ES-I3 (cell line): Measurements from ENCODE around the gene DNAL4.

Experiments
- H3K36me3 ChIP-seq: 2 replicates; pipeline ENCODE4 v1.6.1; 2013; ENCODE audit warnings: mild to moderate bottlenecking, low read length, control low read depth, moderate library complexity; ENCODE audit not compliant: insufficient read depth
- H3K4me1 ChIP-seq: 2 replicates; pipeline ENCODE4 v1.6.1; 2013; ENCODE audit warnings: mild to moderate bottlenecking, control low read depth, low read length; ENCODE audit not compliant: insufficient read depth
- H3K9ac ChIP-seq: 2 replicates; pipeline ENCODE4 v1.6.1; 2013; ENCODE audit warnings: low read depth, mild to moderate bottlenecking, low read length, moderate library complexity
- H3K9me3 ChIP-seq: 2 replicates; pipeline ENCODE4 v1.6.1; 2013; ENCODE audit warnings: mild to moderate bottlenecking, low read length, moderate library complexity; ENCODE audit not compliant: control insufficient read depth, insufficient read depth

The DNAL4 gene

GRCh38 chr22:38786631-38787030 lies 7.3 kb downstream of the DNAL4 start:
- Histone ChIP-seq H3K9ac (no peak overlapping the region), H3K9me3 (no peaks in the 10 kb centered on the region), H3K36me3 (no peaks in the 10 kb centered on the region), H3K4me1 (peaks cover 9% of the 10 kb centered on the region; the same call in 1 of the 2 replicates)

GRCh38 chr22:38784856-38785255 lies 9.1 kb downstream of the DNAL4 start:
- H3K9ac ChIP-seq = no peak overlapping the region
- peaks cover 9% of the 10 kb centered on the region; the same call in 1 of the 2 replicates for H3K4me1 ChIP-seq
- H3K9me3 ChIP-seq = no peaks in the 10 kb centered on the region
- no peaks in the 10 kb centered on the region for H3K36me3 ChIP-seq

GRCh38 chr22:38784035-38784434 lies 9.9 kb downstream of the DNAL4 start:
- Histone ChIP-seq H3K9me3 (no peaks in the 10 kb centered on the region), H3K36me3 (no peaks in the 10 kb centered on the region), H3K4me1 (peaks cover 9% of the 10 kb centered on the region; the same call in 1 of the 2 replicates), H3K9ac (no peak overlapping the region)

GRCh38 chr22:38783095-38783615 lies 10.8 kb downstream of the DNAL4 start:
- Histone ChIP-seq H3K36me3 (no peaks in the 10 kb centered on the region), H3K9ac (no peak overlapping the region), H3K9me3 (no peaks in the 10 kb centered on the region), H3K4me1 (peaks cover 9% of the 10 kb centered on the region; the same call in 1 of the 2 replicates)

GRCh38 chr22:38782402-38783094 lies 11.4 kb downstream of the DNAL4 start:
- Histone ChIP-seq H3K36me3 (no peaks in the 10 kb centered on the region), H3K4me1 (peaks cover 9% of the 10 kb centered on the region; the same call in 1 of the 2 replicates), H3K9me3 (no peaks in the 10 kb centered on the region), H3K9ac (no peak overlapping the region)

- H3K9me3 ChIP-seq = no peaks in the 10 kb centered on the region
- H3K9ac ChIP-seq = no peak overlapping the region
- H3K36me3 ChIP-seq = no peaks in the 10 kb centered on the region
- peaks cover 9% of the 10 kb centered on the region; the same call in 1 of the 2 replicates for H3K4me1 ChIP-seq
Observed at GRCh38 chr22:38781033-38781432, 12.9 kb downstream of the DNAL4 start.

- no peaks in the 10 kb centered on the region for H3K36me3 ChIP-seq
- H3K9me3 ChIP-seq = no peaks in the 10 kb centered on the region
- H3K9ac ChIP-seq = no peak overlapping the region
- H3K4me1 ChIP-seq = peaks cover 15% of the 10 kb centered on the region; the same call in 1 of the 2 replicates
Observed at GRCh38 chr22:38777087-38777671, 16.8 kb downstream of the DNAL4 start.

GRCh38 chr22:38776086-38776485 lies 17.9 kb downstream of the DNAL4 start:
- no peak overlapping the region for H3K9ac ChIP-seq
- no peaks in the 10 kb centered on the region for H3K9me3 ChIP-seq

GRCh38 chr22:38775656-38776055 lies 18.3 kb downstream of the DNAL4 start:
- Histone ChIP-seq H3K36me3 (no peaks in the 10 kb centered on the region), H3K9me3 (no peaks in the 10 kb centered on the region), H3K4me1 (peaks cover 14% of the 10 kb centered on the region; the same call in 1 of the 2 replicates), H3K9ac (no peak overlapping the region)

More at GRCh38 chr22:38776086-38776485, 17.9 kb downstream of the DNAL4 start:
- H3K4me1 ChIP-seq = peaks cover 14% of the 10 kb centered on the region; the same call in 1 of the 2 replicates
- H3K36me3 ChIP-seq = no peaks in the 10 kb centered on the region

GRCh38 chr22:38774496-38775166 lies 19.3 kb downstream of the DNAL4 start:
- Histone ChIP-seq H3K9ac (no peak overlapping the region), H3K36me3 (no peaks in the 10 kb centered on the region), H3K4me1 (peaks cover 14% of the 10 kb centered on the region; the same call in 1 of the 2 replicates), H3K9me3 (no peaks in the 10 kb centered on the region)

- Histone ChIP-seq H3K9ac (no peak overlapping the region), H3K4me1 (peaks cover 14% of the 10 kb centered on the region; the same call in 1 of the 2 replicates), H3K36me3 (no peaks in the 10 kb centered on the region), H3K9me3 (no peaks in the 10 kb centered on the region)
Observed at GRCh38 chr22:38773363-38773946, 20.5 kb downstream of the DNAL4 start.

- H3K9ac ChIP-seq = no peak overlapping the region
Observed at GRCh38 chr22:38772623-38772873, 21.4 kb downstream of the DNAL4 start.

GRCh38 chr22:38770257-38770949 lies 23.5 kb downstream of the DNAL4 start:
- peaks cover 7% of the 10 kb centered on the region; the same call in 1 of the 2 replicates for H3K4me1 ChIP-seq
- H3K9me3 ChIP-seq = no peaks in the 10 kb centered on the region
- H3K9ac ChIP-seq = no peak overlapping the region
- no peaks in the 10 kb centered on the region for H3K36me3 ChIP-seq

More at GRCh38 chr22:38772623-38772873, 21.4 kb downstream of the DNAL4 start:
- Histone ChIP-seq H3K36me3 (no peaks in the 10 kb centered on the region), H3K4me1 (peaks cover 14% of the 10 kb centered on the region; the same call in 1 of the 2 replicates), H3K9me3 (no peaks in the 10 kb centered on the region)

GRCh38 chr22:38768036-38768435 lies 25.9 kb downstream of the DNAL4 start:
- Histone ChIP-seq H3K9ac (no peak overlapping the region), H3K36me3 (no peaks in the 10 kb centered on the region), H3K9me3 (no peaks in the 10 kb centered on the region), H3K4me1 (no peaks in the 10 kb centered on the region)
